HUES48 (cell line): Measurements from ENCODE around the gene MLN.

Source experiments
- H3K27ac ChIP-seq: one replicate; pipeline ENCODE4 v1.7.0; 2013; ENCODE audit warnings: low read depth, low read length, inconsistent platforms
- H3K27me3 ChIP-seq: 2 replicates; pipeline ENCODE4 v1.6.1; 2013; ENCODE audit warnings: mild to moderate bottlenecking, low read length; ENCODE audit not compliant: control insufficient read depth, insufficient read depth
- H3K36me3 ChIP-seq: 2 replicates; pipeline ENCODE4 v1.6.1; 2013; ENCODE audit warnings: low read length; ENCODE audit not compliant: control insufficient read depth, insufficient read depth
- H3K4me1 ChIP-seq: 2 replicates; pipeline ENCODE4 v1.6.1; 2013; ENCODE audit warnings: mild to moderate bottlenecking, low read length; ENCODE audit not compliant: control insufficient read depth, insufficient read depth
- H3K4me3 ChIP-seq: 2 replicates; pipeline ENCODE4 v1.5.1; 2013; ENCODE audit warnings: mild to moderate bottlenecking, low read depth, low read length
- H3K9ac ChIP-seq: 2 replicates; pipeline ENCODE4 v1.6.1; 2013; ENCODE audit warnings: mild to moderate bottlenecking, low read depth, low read length, moderate library complexity
- H3K9me3 ChIP-seq: 2 replicates; pipeline ENCODE4 v1.6.1; 2013; ENCODE audit warnings: low read length; ENCODE audit not compliant: control insufficient read depth, insufficient read depth

Gene MLN

DNA sequence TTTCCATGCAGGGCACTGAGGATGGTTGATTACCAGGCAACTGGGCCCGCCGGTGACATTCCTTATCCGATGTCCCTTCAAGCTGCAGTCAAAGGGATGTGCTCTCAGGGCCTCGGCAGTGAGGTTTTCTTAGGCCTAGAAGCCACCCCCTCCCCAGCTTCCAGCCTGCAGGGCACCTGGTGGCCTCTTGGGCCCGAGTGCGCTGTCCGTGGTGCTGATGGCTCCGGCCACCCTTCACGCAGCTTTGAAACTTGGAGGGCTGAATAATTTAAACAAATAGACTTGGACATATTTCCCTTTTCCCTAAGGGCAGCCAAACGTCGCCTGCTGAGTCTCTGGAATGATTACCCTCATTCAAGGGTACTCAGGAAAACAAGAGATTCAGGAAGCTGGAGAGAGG, 8.9 kb upstream of the MLN start:
- H3K9me3 ChIP-seq = no peaks in the 10 kb centered on the region
- H3K27ac ChIP-seq = peak overlapping the region; percentile 34
- H3K36me3 ChIP-seq = no peaks in the 10 kb centered on the region
- H3K4me1 ChIP-seq = peaks cover 59% of the 10 kb centered on the region
- peak overlapping the region; percentile 31; the same call in 1 of the 2 replicates for H3K9ac ChIP-seq
- H3K27me3 ChIP-seq = no peaks in the 10 kb centered on the region
- H3K4me3 ChIP-seq = 0 out of 2 replicates have a peak overlapping the region, but pooled peaks have one; percentile 3

GRCh38 chr6:33809594-33809993, 5.8 kb upstream of the MLN start:
- Histone ChIP-seq H3K27me3 (no peaks in the 10 kb centered on the region), H3K27ac (peak overlapping the region; percentile 82)

DNA sequence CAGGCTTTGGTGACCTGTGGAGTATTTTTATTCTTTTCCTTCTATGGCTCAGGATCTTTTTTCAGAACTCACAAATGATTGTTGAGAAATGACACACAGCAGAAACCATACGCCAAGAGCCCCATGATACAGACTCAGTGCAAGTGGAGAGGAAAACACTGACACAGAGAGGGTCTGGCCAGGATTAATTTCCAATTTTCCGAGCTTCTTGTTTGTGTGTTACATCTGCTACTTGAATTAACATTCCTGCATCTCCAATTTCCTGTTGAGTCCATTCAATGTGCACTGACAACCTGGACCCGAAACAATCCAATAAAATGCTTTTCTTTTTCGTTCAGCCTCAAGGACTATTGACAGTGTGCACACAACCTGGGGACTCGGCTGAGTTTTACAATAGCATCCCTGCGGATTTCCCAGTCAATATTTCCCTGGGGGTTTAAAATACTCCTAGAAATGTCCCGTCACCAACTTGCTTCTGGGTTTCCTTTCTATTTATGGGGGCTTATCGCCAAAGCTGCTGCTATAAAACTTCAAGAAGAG, 4.9 kb upstream of the MLN start:
- Histone ChIP-seq H3K4me1 (peaks cover 49% of the 10 kb centered on the region), H3K27ac (no peak overlapping the region), H3K9me3 (no peaks in the 10 kb centered on the region), H3K9ac (no peak overlapping the region), H3K36me3 (no peaks in the 10 kb centered on the region), H3K4me3 (no peak overlapping the region), H3K27me3 (no peaks in the 10 kb centered on the region)

More at GRCh38 chr6:33809594-33809993, 5.8 kb upstream of the MLN start:
- no peak overlapping the region for H3K4me3 ChIP-seq
- peak overlapping the region; percentile 2; the same call in 1 of the 2 replicates for H3K9ac ChIP-seq
- H3K36me3 ChIP-seq = no peaks in the 10 kb centered on the region
- H3K9me3 ChIP-seq = no peaks in the 10 kb centered on the region
- H3K4me1 ChIP-seq = peaks cover 52% of the 10 kb centered on the region

- Histone ChIP-seq H3K4me1 (peaks cover 40% of the 10 kb centered on the region), H3K36me3 (no peaks in the 10 kb centered on the region), H3K27me3 (no peaks in the 10 kb centered on the region), H3K4me3 (no peak overlapping the region), H3K9ac (no peak overlapping the region), H3K9me3 (no peaks in the 10 kb centered on the region), H3K27ac (no peak overlapping the region)
Observed at GRCh38 chr6:33807606-33808005, 3.8 kb upstream of the MLN start.

GRCh38 chr6:33806841-33807240, 3.0 kb upstream of the MLN start:
- H3K27me3 ChIP-seq = no peaks in the 10 kb centered on the region
- H3K9me3 ChIP-seq = no peaks in the 10 kb centered on the region
- H3K36me3 ChIP-seq = no peaks in the 10 kb centered on the region
- no peak overlapping the region for H3K9ac ChIP-seq
- no peak overlapping the region for H3K4me3 ChIP-seq
- peaks cover 36% of the 10 kb centered on the region for H3K4me1 ChIP-seq
- H3K27ac ChIP-seq = no peak overlapping the region

- H3K9me3 ChIP-seq = no peaks in the 10 kb centered on the region
- no peaks in the 10 kb centered on the region for H3K36me3 ChIP-seq
- no peak overlapping the region for H3K4me3 ChIP-seq
- H3K4me1 ChIP-seq = peaks cover 15% of the 10 kb centered on the region; the same call in 1 of the 2 replicates
- H3K27me3 ChIP-seq = no peaks in the 10 kb centered on the region
- no peak overlapping the region for H3K27ac ChIP-seq
- H3K9ac ChIP-seq = no peak overlapping the region
Observed at GRCh38 chr6:33802186-33802958, 1.4 kb downstream of the MLN start.

DNA sequence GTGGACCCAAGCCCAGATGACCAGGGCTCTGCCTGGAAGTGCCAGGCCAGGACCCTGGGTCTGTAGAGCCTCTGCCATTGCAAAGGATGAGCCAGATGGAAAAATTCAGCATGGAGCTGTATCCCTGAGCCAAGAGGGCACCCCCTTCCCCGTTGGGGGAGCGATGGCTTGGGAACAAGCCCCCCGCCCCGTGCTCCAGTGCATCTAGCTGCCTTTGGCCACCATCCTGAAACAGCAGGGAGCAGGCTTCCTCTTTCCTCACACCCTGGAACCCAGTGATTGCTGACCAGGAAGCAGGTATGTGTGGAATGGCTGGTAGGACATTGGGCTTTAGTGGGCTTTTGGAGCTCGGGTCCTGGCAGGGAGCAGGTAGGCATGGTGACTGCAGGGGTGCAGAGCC, 2.2 kb downstream of the MLN start:
- no peak overlapping the region for H3K27ac ChIP-seq

DNA sequence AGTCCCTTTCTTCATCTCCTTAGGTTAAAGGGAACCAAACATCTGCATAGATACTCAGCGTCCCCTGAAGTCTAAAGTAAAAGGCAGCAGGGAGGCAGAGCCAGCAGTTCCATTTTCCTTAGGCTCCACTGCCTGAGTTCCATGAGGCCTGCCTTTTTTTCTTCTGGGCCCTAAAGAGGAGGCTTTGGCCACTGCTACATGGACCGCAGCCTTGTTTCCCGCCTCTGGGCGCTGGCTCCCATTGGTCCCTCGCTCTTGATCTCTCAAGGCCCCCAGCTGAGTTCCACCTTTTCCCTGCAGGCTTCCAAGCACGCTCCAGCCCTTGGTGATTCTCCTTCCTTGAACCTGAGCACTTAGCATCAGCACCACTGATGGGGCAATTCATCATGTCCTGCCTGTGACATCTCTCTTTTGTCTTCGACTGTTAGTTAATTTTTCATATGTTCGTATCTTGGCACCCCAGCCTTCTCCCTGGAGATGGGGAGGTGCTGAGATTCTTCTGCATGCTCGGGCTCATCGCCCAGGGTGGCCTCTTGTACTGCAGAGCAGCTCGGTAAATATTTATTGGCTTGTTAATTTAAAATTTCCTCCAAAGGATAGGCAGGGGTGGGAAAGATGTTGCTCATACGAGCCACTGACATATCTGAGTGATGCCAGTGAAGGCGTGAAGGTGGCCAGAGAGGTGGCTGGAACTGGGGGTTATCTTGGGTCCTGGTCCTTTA, 3.4 kb downstream of the MLN start:
- Histone ChIP-seq H3K27me3 (no peaks in the 10 kb centered on the region), H3K9ac (no peak overlapping the region), H3K4me1 (peaks cover 20% of the 10 kb centered on the region), H3K27ac (no peak overlapping the region), H3K36me3 (no peaks in the 10 kb centered on the region), H3K9me3 (no peaks in the 10 kb centered on the region), H3K4me3 (no peak overlapping the region)

More for the DNA sequence above, 2.2 kb downstream of the MLN start:
- Histone ChIP-seq H3K4me1 (peaks cover 18% of the 10 kb centered on the region; the same call in 1 of the 2 replicates), H3K4me3 (no peak overlapping the region), H3K36me3 (no peaks in the 10 kb centered on the region), H3K27me3 (no peaks in the 10 kb centered on the region), H3K9ac (no peak overlapping the region), H3K9me3 (no peaks in the 10 kb centered on the region)

- Histone ChIP-seq H3K36me3 (no peaks in the 10 kb centered on the region), H3K4me1 (peaks cover 28% of the 10 kb centered on the region), H3K27ac (no peak overlapping the region), H3K9ac (no peak overlapping the region), H3K9me3 (no peaks in the 10 kb centered on the region), H3K27me3 (no peaks in the 10 kb centered on the region), H3K4me3 (no peak overlapping the region)
Observed at GRCh38 chr6:33799454-33800113, 4.2 kb downstream of the MLN start.

DNA sequence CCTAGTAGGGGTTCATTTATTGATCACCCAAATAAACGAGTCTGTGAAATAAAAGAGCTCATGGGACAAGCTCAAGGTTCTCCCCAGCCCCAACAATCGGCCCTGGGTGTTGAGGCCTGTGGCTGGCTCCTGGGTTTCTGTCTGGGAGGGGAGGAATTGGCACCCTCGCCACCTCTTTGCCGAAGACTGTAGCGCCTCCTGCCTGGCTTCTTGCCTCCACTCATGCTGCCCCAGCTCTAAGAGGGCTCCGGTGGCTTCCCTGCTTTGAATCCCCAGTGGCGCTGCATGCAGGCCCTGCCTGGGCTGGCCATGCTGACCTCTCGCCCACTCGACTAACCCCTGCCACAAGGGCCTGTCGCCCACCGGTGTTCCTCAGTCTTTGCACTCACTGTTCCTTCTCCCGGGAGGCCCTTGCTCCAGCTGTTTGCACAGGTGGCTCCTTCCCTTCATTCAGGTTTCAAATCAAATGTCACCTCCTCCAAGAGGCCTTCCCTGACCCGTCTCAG, 5.4 kb downstream of the MLN start:
- Histone ChIP-seq H3K27me3 (no peaks in the 10 kb centered on the region), H3K4me1 (peaks cover 30% of the 10 kb centered on the region)

More for the DNA sequence above, 5.4 kb downstream of the MLN start:
- H3K27ac ChIP-seq = no peak overlapping the region
- H3K36me3 ChIP-seq = no peaks in the 10 kb centered on the region
- H3K9me3 ChIP-seq = no peaks in the 10 kb centered on the region
- H3K9ac ChIP-seq = no peak overlapping the region
- H3K4me3 ChIP-seq = no peak overlapping the region
